HepG2 (cell line): ENCODE measurements around the gene SPTAN1. TPM values are rescaled to one million over a fixed set of nuclear protein-coding genes. Genes with fewer than 3 reads are reported as not detected.

Experiments
- CC2D1A ChIP-seq: sonication (generic); formaldehyde crosslinking; IDR thresholded peaks from 2 replicates; pipeline ENCODE4 v1.8.1; 2023; ENCODE audit warnings: mild to moderate bottlenecking, missing genetic modification reagents
- CENPX ChIP-seq: sonication (generic); formaldehyde crosslinking; IDR thresholded peaks from 2 replicates; pipeline ENCODE4 v1.9.0; 2021; ENCODE audit warnings: mild to moderate bottlenecking, missing genetic modification reagents, moderate library complexity
- CREM ChIP-seq, 2 experiments: sonication (generic) in 1 of 2; formaldehyde crosslinking in 1 of 2; IDR thresholded peaks; 2 replicates each; pipeline versions ENCODE4 v1.4.0 to v1.6.1; 2016 to 2020; ENCODE audit warnings: antibody characterized with exemption in 1 of 2, mild to moderate bottlenecking in 1 of 2, missing genetic modification reagents in 1 of 2
- HCFC1 ChIP-seq: fragments of 150-350 bp; IDR thresholded peaks from 2 replicates; pipeline ENCODE4 v1.6.1; 2014; ENCODE audit warnings: low read depth, low read length
- IRX3 ChIP-seq: sonication (generic); formaldehyde crosslinking; IDR thresholded peaks from 2 replicates; pipeline ENCODE4 v1.8.1; 2023; ENCODE audit warnings: mild to moderate bottlenecking, low read depth, missing genetic modification reagents, borderline replicate concordance
- MTA1 ChIP-seq: sonication (generic); formaldehyde crosslinking; IDR thresholded peaks from 2 replicates; pipeline ENCODE4 v1.4.0; 2020; ENCODE audit warnings: missing genetic modification reagents, mild to moderate bottlenecking, borderline replicate concordance
- RARG ChIP-seq: sonication (generic); formaldehyde crosslinking; IDR thresholded peaks from 2 replicates; pipeline ENCODE4 v1.4.0; 2020; ENCODE audit warnings: low read depth, mild to moderate bottlenecking, missing genetic modification reagents
- SP4 ChIP-seq: sonication (generic); formaldehyde crosslinking; IDR thresholded peaks from 2 replicates; pipeline ENCODE4 v1.8.1; 2023; ENCODE audit warnings: mild to moderate bottlenecking, missing genetic modification reagents
- U2AF1 ChIP-seq: fragments of 200-400 bp; formaldehyde crosslinking; optimal IDR thresholded peaks from 2 replicates; pipeline ENCODE3; 2017; ENCODE audit warnings: mild to moderate bottlenecking, low read depth, low read length
- ZBTB46 ChIP-seq: sonication (generic); formaldehyde crosslinking; IDR thresholded peaks from 2 replicates; pipeline ENCODE4 v1.4.0; 2020; ENCODE audit warnings: mild to moderate bottlenecking, missing genetic modification reagents, borderline replicate concordance
- ZFP36L2 ChIP-seq: sonication (generic); formaldehyde crosslinking; IDR thresholded peaks from 2 replicates; pipeline ENCODE4 v1.4.0; 2020; ENCODE audit warnings: missing genetic modification reagents
- ZFP62 ChIP-seq: sonication (generic); formaldehyde crosslinking; IDR thresholded peaks from 2 replicates; pipeline ENCODE4 v1.4.0; 2020; ENCODE audit warnings: missing genetic modification reagents
- ZNF260 ChIP-seq: sonication (generic); formaldehyde crosslinking; IDR thresholded peaks from 2 replicates; pipeline ENCODE4 v1.4.0; 2020; ENCODE audit warnings: missing genetic modification reagents, low read depth, mild to moderate bottlenecking, borderline replicate concordance
- ZSCAN20 ChIP-seq: sonication (generic); formaldehyde crosslinking; IDR thresholded peaks from 2 replicates; pipeline ENCODE4 v1.4.0; 2020; ENCODE audit warnings: missing genetic modification reagents, mild to moderate bottlenecking, borderline replicate concordance
- polyA plus RNA-seq, 8 experiments: library from polyadenylated mRNA; depleted of rRNA in 3 of 8; stranded (reverse) in 7 of 8; unstranded in 1 of 8; fragments of >200 nt; fragmentation: Illumina TruSeq in 4 of 8; extraction: Trizol in 4 of 8; gene quantifications; 2 replicates each; pipeline versions ENCODE4 v1.2.1 to v1.2.3, GENCODE V29; 2011 to 2016; ENCODE audit warnings: low read depth in 4 of 8, missing spikeins in 1 of 8, mixed read lengths in 1 of 8; ENCODE audit not compliant: insufficient read depth in 1 of 8
- total RNA-seq, 5 experiments: library from RNA; depleted of rRNA; stranded (reverse); fragments of >200 nt; fragmentation: Illumina TruSeq; extraction: Trizol; gene quantifications; 2 replicates each; pipeline ENCODE4 v1.2.3, GENCODE V29; 2016; ENCODE audit warnings: low read depth in 1 of 5
- TF ChIP-seq, protein P1 (sequence below): sonication (generic); formaldehyde crosslinking; IDR thresholded peaks from 2 replicates; pipeline ENCODE4 v1.5.0; 2020; ENCODE audit warnings: missing genetic modification reagents
- TF ChIP-seq, protein P2 (sequence below): sonication (generic); formaldehyde crosslinking; IDR thresholded peaks from 2 replicates; pipeline ENCODE4 v1.4.0; 2020; ENCODE audit warnings: missing genetic modification reagents, borderline replicate concordance
- TF ChIP-seq, protein P3 (sequence below): sonication (generic); formaldehyde crosslinking; IDR thresholded peaks from 2 replicates; pipeline ENCODE4 v1.9.0; 2021; ENCODE audit warnings: missing genetic modification reagents, borderline replicate concordance

The SPTAN1 gene
- total and polyA plus RNA-seq, 2 of the 13 experiments (the other 11 are each of a cell fraction or from before 2014, with no cell fraction given), result 106 to 111 TPM

- no peak for TF ChIP-seq IRX3
- no peak for TF ChIP-seq HCFC1
- TF ChIP-seq ZFP36L2, result no peak
- peak; percentile 36; the same call in 1 of the 2 replicates for TF ChIP-seq ZSCAN20 (CRISPR knock-in tag)
- no peak for TF ChIP-seq ZNF260 (CRISPR knock-in tag)
- no peak for TF ChIP-seq SP4
- TF ChIP-seq U2AF1, result no peak
- TF ChIP-seq ZFP62 (CRISPR knock-in tag), result no peak
- no peak for TF ChIP-seq CC2D1A (CRISPR knock-in tag)
- no peak for TF ChIP-seq ZBTB46 (CRISPR knock-in tag)
- 0 out of 2 replicates have a peak, but pooled peaks have one; percentile 13 for TF ChIP-seq MTA1 (CRISPR knock-in tag)
- TF ChIP-seq, protein P1, sequence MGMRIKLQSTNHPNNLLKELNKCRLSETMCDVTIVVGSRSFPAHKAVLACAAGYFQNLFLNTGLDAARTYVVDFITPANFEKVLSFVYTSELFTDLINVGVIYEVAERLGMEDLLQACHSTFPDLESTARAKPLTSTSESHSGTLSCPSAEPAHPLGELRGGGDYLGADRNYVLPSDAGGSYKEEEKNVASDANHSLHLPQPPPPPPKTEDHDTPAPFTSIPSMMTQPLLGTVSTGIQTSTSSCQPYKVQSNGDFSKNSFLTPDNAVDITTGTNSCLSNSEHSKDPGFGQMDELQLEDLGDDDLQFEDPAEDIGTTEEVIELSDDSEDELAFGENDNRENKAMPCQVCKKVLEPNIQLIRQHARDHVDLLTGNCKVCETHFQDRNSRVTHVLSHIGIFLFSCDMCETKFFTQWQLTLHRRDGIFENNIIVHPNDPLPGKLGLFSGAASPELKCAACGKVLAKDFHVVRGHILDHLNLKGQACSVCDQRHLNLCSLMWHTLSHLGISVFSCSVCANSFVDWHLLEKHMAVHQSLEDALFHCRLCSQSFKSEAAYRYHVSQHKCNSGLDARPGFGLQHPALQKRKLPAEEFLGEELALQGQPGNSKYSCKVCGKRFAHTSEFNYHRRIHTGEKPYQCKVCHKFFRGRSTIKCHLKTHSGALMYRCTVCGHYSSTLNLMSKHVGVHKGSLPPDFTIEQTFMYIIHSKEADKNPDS (CRISPR knock-in tag), result no peak
- TF ChIP-seq, protein P2, sequence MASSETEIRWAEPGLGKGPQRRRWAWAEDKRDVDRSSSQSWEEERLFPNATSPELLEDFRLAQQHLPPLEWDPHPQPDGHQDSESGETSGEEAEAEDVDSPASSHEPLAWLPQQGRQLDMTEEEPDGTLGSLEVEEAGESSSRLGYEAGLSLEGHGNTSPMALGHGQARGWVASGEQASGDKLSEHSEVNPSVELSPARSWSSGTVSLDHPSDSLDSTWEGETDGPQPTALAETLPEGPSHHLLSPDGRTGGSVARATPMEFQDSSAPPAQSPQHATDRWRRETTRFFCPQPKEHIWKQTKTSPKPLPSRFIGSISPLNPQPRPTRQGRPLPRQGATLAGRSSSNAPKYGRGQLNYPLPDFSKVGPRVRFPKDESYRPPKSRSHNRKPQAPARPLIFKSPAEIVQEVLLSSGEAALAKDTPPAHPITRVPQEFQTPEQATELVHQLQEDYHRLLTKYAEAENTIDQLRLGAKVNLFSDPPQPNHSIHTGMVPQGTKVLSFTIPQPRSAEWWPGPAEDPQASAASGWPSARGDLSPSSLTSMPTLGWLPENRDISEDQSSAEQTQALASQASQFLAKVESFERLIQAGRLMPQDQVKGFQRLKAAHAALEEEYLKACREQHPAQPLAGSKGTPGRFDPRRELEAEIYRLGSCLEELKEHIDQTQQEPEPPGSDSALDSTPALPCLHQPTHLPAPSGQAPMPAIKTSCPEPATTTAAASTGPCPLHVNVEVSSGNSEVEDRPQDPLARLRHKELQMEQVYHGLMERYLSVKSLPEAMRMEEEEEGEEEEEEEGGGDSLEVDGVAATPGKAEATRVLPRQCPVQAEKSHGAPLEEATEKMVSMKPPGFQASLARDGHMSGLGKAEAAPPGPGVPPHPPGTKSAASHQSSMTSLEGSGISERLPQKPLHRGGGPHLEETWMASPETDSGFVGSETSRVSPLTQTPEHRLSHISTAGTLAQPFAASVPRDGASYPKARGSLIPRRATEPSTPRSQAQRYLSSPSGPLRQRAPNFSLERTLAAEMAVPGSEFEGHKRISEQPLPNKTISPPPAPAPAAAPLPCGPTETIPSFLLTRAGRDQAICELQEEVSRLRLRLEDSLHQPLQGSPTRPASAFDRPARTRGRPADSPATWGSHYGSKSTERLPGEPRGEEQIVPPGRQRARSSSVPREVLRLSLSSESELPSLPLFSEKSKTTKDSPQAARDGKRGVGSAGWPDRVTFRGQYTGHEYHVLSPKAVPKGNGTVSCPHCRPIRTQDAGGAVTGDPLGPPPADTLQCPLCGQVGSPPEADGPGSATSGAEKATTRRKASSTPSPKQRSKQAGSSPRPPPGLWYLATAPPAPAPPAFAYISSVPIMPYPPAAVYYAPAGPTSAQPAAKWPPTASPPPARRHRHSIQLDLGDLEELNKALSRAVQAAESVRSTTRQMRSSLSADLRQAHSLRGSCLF (CRISPR knock-in tag), result no peak
- TF ChIP-seq CENPX (CRISPR knock-in tag), result no peak
- TF ChIP-seq RARG, result no peak
- TF ChIP-seq, protein P3, sequence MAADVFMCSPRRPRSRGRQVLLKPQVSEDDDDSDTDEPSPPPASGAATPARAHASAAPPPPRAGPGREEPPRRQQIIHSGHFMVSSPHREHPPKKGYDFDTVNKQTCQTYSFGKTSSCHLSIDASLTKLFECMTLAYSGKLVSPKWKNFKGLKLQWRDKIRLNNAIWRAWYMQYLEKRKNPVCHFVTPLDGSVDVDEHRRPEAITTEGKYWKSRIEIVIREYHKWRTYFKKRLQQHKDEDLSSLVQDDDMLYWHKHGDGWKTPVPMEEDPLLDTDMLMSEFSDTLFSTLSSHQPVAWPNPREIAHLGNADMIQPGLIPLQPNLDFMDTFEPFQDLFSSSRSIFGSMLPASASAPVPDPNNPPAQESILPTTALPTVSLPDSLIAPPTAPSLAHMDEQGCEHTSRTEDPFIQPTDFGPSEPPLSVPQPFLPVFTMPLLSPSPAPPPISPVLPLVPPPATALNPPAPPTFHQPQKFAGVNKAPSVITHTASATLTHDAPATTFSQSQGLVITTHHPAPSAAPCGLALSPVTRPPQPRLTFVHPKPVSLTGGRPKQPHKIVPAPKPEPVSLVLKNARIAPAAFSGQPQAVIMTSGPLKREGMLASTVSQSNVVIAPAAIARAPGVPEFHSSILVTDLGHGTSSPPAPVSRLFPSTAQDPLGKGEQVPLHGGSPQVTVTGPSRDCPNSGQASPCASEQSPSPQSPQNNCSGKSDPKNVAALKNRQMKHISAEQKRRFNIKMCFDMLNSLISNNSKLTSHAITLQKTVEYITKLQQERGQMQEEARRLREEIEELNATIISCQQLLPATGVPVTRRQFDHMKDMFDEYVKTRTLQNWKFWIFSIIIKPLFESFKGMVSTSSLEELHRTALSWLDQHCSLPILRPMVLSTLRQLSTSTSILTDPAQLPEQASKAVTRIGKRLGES (CRISPR knock-in tag), result no peak
- TF ChIP-seq CREM (IDR thresholded peaks at IDR 0.05), result no peak
- no peak for TF ChIP-seq CREM (CRISPR knock-in tag; IDR thresholded peaks at IDR 0.05)
These were observed 505 bp downstream of the SPTAN1 start (continued) for GRCh38 chr9:128552744-128553440.
